VCaP (cell line): ENCODE data around the gene IL4R.

ENCODE experiments used
- H3K27ac ChIP-seq: fragments of 450-650 bp; 2 replicates; pipeline ENCODE4 v1.5.1; 2017
- TF ChIP-seq, protein P1 (sequence below): fragments of 450-650 bp; conservative IDR thresholded peaks from 2 replicates; pipeline ENCODE4 v1.5.1; 2017; ENCODE audit warnings: mild to moderate bottlenecking, moderate library complexity

Gene IL4R

GRCh38 chr16:27410761-27411160 lies 97.0 kb downstream of the IL4R start:
- TF ChIP-seq, protein P1, sequence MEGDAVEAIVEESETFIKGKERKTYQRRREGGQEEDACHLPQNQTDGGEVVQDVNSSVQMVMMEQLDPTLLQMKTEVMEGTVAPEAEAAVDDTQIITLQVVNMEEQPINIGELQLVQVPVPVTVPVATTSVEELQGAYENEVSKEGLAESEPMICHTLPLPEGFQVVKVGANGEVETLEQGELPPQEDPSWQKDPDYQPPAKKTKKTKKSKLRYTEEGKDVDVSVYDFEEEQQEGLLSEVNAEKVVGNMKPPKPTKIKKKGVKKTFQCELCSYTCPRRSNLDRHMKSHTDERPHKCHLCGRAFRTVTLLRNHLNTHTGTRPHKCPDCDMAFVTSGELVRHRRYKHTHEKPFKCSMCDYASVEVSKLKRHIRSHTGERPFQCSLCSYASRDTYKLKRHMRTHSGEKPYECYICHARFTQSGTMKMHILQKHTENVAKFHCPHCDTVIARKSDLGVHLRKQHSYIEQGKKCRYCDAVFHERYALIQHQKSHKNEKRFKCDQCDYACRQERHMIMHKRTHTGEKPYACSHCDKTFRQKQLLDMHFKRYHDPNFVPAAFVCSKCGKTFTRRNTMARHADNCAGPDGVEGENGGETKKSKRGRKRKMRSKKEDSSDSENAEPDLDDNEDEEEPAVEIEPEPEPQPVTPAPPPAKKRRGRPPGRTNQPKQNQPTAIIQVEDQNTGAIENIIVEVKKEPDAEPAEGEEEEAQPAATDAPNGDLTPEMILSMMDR: no peak
- no peak overlapping the region for H3K27ac ChIP-seq

DNA sequence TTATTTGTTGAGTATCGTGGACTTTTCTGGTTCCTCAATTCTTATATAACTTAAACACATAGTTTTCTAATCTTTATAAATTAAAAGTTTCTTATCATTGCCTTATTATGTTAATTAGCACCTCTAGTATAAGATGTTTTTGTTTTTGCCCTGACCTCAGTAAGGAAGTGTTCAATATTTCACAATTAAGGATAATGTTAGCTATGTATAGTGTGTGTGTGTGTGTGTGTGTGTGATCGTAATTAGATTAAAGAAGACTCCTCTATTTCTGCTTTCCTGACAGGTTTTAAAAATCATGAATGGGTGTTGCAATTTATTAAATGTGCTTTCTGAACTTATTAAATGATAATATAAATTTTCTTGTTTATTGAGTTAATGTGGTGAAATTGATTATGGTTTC lies 100.2 kb downstream of the IL4R start:
- H3K27ac ChIP-seq: no peak overlapping the region
- TF ChIP-seq, protein P1: no peak
